Measurements from ENCODE around the gene M6PR. TPM values are rescaled to one million over a fixed set of nuclear protein-coding genes. Genes with fewer than 3 reads are reported as not detected.

The M6PR gene
- total and polyA plus RNA-seq, 2 of the 13 experiments (the other 11 are each of a cell fraction or from before 2014, with no cell fraction given) = 98.2 to 127 TPM

DNA sequence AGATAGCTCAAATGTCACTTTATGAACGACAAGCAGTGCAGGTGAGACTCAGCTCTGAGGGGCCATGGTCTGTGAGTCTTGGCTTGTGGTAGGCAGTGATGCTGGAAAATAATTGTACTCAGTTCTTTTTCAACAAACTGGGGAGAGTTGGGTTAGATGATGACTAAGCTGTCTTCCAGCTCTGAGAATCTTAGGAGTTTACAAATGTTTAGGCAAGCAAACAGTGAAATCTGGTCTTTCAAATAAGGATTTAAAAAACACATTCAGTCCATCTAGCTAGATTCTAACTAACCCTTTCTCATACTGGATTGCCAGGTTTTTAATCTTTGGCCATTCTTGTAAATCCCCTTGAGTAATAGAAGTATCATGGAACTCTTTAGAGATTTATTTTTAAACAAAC is 31.7 kb downstream of the M6PR start (continued):
- no peak for TF ChIP-seq ZNF407 (CRISPR knock-in tag; IDR thresholded peaks at IDR 0.05; ENCODE audit: not compliant biosample characterization)

DNA sequence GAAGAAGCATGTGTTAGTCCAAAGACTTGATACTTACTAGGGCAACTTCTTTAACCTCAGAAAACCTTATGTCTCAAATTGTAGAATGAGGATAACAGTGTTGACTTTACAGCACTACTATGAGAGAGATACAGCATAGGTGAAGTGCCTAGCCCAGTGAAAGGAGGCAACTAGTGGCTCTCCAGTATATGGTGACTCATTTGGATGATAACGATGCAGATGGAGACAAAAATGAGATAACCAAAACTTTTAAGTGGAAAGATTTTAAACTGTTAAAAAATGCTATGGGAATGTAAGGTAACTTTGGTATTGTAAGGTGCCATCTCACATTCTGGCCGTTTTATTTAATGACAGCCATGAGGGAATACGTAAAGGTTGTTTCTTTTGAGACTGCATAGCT is 32.4 kb downstream of the M6PR start:
- BruUV-seq (replicated peaks) = no TSS peak
- no peak overlapping the region for H3K4me3 ChIP-seq (replicated peaks in 1 of 3; ENCODE audit: insufficient read depth in 1 of 3, low read depth in 2 of 3, low read length in 3 of 3)
- H3K9me3 ChIP-seq (ENCODE audit: low read length) = no peaks in the 10 kb centered on the region
- H3K36me3 ChIP-seq (replicated peaks in 1 of 2; ENCODE audit: control insufficient read depth in 1 of 2, insufficient read depth in 2 of 2, low read length in 2 of 2) = no peaks in the 10 kb centered on the region; a peak in 1 of 5 replicates
- no peak overlapping the region for H3K9ac ChIP-seq (ENCODE audit: insufficient read depth, low read depth, low read length)
- H3K27ac ChIP-seq (ENCODE audit: extremely low read length, insufficient read depth, low read length) = no peak overlapping the region
- in situ Hi-C loops (cut with HindIII; ENCODE audit: extremely low pct_ligation_motif_present, low pct_unique_long_range_greater_than_20kb) (no loop called here), intact Hi-C loops (cut with micrococcal nuclease; ENCODE audit: unreplicated experiment) (no loop called here)
- no peaks in the 10 kb centered on the region for H3K79me2 ChIP-seq (ENCODE audit: insufficient read depth, low read length)
- FAIRE-seq (no peak), DNase-seq (ENCODE audit: low spot score) (no peak), ATAC-seq (no peak)
- H3K4me1 ChIP-seq (ENCODE audit: insufficient read depth, low read length) = peaks cover 27% of the 10 kb centered on the region
- CTCF ChIA-PET (ENCODE audit: low intra/inter-chr PET ratio, low total read pairs) = no interaction called here
- H3K27me3 ChIP-seq (ENCODE audit: control insufficient read depth in 1 of 2, insufficient read depth in 2 of 2, low read length in 2 of 2) = no peaks in the 10 kb centered on the region; a peak in 1 of 5 replicates
- TF ChIP-seq ATF7-NPFF (CRISPR knock-in tag; IDR thresholded peaks at IDR 0.05; ENCODE audit: low read depth) = no peak
- no peak for TF ChIP-seq PTBP1 (IDR thresholded peaks at IDR 0.05; ENCODE audit: low read depth, low read length, poor library complexity, severe bottlenecking)
- no peak for TF ChIP-seq ZNF605 (CRISPR knock-in tag; IDR thresholded peaks at IDR 0.05)
- TF ChIP-seq ASH2L (IDR thresholded peaks at IDR 0.05; ENCODE audit: insufficient read length, low read depth, low read length) = no peak
- TF ChIP-seq AKAP8 (CRISPR knock-in tag; IDR thresholded peaks at IDR 0.05) = no peak
- TF ChIP-seq RFX3 (CRISPR knock-in tag; IDR thresholded peaks at IDR 0.05) = no peak
- no peak overlapping the region for H3K4me2 ChIP-seq (ENCODE audit: low read depth, low read length)
- 74% methylated on average over 3 of the region's 3 CpGs for WGBS (ENCODE audit: low lambda C conversion rate)
- no peak overlapping the region for H2AFZ ChIP-seq (ENCODE audit: low read length)
- no peaks in the 10 kb centered on the region for H4K20me1 ChIP-seq (ENCODE audit: insufficient read depth, low read length)
- POLR2A ChIA-PET = no interaction called here

All from HepG2 (cell line).